Measurements from ENCODE around the gene EML4. TPM values are rescaled to one million over a fixed set of nuclear protein-coding genes. Genes with fewer than 3 reads are reported as not detected.

The EML4 gene
- total and polyA plus RNA-seq, 2 of the 13 experiments (the other 11 are each of a cell fraction or from before 2014, with no cell fraction given), result 243 to 476 TPM

DNA sequence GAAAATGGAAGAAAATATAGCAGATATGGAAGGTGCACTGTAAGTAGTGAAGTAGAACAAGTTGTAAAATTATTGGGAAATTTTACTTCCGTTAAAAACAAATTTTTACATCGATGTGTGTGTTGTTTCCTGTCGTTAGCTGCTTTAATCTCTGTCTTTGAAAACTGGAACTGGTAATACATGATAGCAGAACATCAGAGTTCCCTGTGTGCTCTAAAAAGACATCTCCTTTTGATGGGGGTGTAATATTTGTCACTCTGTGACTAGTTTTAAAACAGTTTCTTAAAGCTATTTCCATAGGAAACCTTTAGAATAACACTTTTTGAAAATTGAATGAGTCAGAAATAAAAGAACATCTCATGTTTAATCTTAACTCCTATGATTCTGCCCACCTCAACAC is 148.3 kb downstream of the EML4 start:
- Histone ChIP-seq H3K9ac (ENCODE audit: insufficient read depth, low read depth, low read length) (no peak overlapping the region), H3K4me2 (ENCODE audit: low read depth, low read length) (no peak overlapping the region), H3K79me2 (ENCODE audit: insufficient read depth, low read length) (peaks cover 3% of the 10 kb centered on the region), H3K4me3 (replicated peaks in 1 of 3; ENCODE audit: insufficient read depth in 1 of 3, low read depth in 2 of 3, low read length in 3 of 3) (no peak overlapping the region), H2AFZ (ENCODE audit: low read length) (no peak overlapping the region), H3K27ac (ENCODE audit: extremely low read length, insufficient read depth, low read length) (no peak overlapping the region), H4K20me1 (ENCODE audit: insufficient read depth, low read length) (peaks cover 19% of the 10 kb centered on the region), H3K27me3 (ENCODE audit: control insufficient read depth in 1 of 2, insufficient read depth in 2 of 2, low read length in 2 of 2) (no peaks in the 10 kb centered on the region), H3K4me1 (ENCODE audit: insufficient read depth, low read length) (peaks cover 6% of the 10 kb centered on the region; the same call in 1 of the 2 replicates), H3K9me3 (ENCODE audit: low read length) (no peaks in the 10 kb centered on the region), H3K36me3 (replicated peaks in 1 of 2; ENCODE audit: control insufficient read depth in 1 of 2, insufficient read depth in 2 of 2, low read length in 2 of 2) (peaks cover 27 to 83% of the 10 kb centered on the region in 2 experiments)
- FAIRE-seq, result no peak
- intact Hi-C loops (cut with micrococcal nuclease; ENCODE audit: unreplicated experiment) (no loop called here), in situ Hi-C loops (cut with HindIII; ENCODE audit: extremely low pct_ligation_motif_present, low pct_unique_long_range_greater_than_20kb) (no loop called here)
- ATAC-seq, result no peak
- DNase-seq (ENCODE audit: low spot score), result no peak
- CTCF ChIA-PET (ENCODE audit: low intra/inter-chr PET ratio, low total read pairs), result no interaction called here
- POLR2A ChIA-PET, result no interaction called here
- TF ChIP-seq U2AF2 (IDR thresholded peaks at IDR 0.05; ENCODE audit: low read depth, low read length), result no peak
- no peak for TF ChIP-seq IRF2 (CRISPR knock-in tag; IDR thresholded peaks at IDR 0.05)
- TF ChIP-seq, protein P1, sequence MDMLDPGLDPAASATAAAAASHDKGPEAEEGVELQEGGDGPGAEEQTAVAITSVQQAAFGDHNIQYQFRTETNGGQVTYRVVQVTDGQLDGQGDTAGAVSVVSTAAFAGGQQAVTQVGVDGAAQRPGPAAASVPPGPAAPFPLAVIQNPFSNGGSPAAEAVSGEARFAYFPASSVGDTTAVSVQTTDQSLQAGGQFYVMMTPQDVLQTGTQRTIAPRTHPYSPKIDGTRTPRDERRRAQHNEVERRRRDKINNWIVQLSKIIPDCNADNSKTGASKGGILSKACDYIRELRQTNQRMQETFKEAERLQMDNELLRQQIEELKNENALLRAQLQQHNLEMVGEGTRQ (IDR thresholded peaks at IDR 0.05; ENCODE audit: low read depth, low read length), result no peak
- TF ChIP-seq, protein P1 (CRISPR knock-in tag; IDR thresholded peaks at IDR 0.05; ENCODE audit: borderline replicate concordance), result no peak
- no peak for TF ChIP-seq ZIK1 (CRISPR knock-in tag; IDR thresholded peaks at IDR 0.05; ENCODE audit: borderline replicate concordance, low read depth)
- no peak for TF ChIP-seq SMAD3 (CRISPR knock-in tag; IDR thresholded peaks at IDR 0.05)
- TF ChIP-seq ZNF354B (CRISPR knock-in tag; IDR thresholded peaks at IDR 0.05), result no peak
- TF ChIP-seq ZNF33B (CRISPR knock-in tag; IDR thresholded peaks at IDR 0.05), result no peak
- no peak for TF ChIP-seq ZNF556 (CRISPR knock-in tag; IDR thresholded peaks at IDR 0.05; ENCODE audit: borderline replicate concordance)
- TF ChIP-seq ZKSCAN5 (CRISPR knock-in tag; IDR thresholded peaks at IDR 0.05), result no peak
- TF ChIP-seq, protein P2, sequence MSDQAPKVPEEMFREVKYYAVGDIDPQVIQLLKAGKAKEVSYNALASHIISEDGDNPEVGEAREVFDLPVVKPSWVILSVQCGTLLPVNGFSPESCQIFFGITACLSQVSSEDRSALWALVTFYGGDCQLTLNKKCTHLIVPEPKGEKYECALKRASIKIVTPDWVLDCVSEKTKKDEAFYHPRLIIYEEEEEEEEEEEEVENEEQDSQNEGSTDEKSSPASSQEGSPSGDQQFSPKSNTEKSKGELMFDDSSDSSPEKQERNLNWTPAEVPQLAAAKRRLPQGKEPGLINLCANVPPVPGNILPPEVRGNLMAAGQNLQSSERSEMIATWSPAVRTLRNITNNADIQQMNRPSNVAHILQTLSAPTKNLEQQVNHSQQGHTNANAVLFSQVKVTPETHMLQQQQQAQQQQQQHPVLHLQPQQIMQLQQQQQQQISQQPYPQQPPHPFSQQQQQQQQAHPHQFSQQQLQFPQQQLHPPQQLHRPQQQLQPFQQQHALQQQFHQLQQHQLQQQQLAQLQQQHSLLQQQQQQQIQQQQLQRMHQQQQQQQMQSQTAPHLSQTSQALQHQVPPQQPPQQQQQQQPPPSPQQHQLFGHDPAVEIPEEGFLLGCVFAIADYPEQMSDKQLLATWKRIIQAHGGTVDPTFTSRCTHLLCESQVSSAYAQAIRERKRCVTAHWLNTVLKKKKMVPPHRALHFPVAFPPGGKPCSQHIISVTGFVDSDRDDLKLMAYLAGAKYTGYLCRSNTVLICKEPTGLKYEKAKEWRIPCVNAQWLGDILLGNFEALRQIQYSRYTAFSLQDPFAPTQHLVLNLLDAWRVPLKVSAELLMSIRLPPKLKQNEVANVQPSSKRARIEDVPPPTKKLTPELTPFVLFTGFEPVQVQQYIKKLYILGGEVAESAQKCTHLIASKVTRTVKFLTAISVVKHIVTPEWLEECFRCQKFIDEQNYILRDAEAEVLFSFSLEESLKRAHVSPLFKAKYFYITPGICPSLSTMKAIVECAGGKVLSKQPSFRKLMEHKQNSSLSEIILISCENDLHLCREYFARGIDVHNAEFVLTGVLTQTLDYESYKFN (CRISPR knock-in tag; conservative IDR thresholded peaks at IDR 0.05), result no peak
- TF ChIP-seq ATF7 (IDR thresholded peaks at IDR 0.05), result no peak
- no peak for TF ChIP-seq ATF7 (CRISPR knock-in tag; IDR thresholded peaks at IDR 0.05)
- TF ChIP-seq RAD51 (IDR thresholded peaks at IDR 0.05; ENCODE audit: borderline replicate concordance), result no peak
- no peak for TF ChIP-seq ZBTB38 (CRISPR knock-in tag; IDR thresholded peaks at IDR 0.05)
- no peak for TF ChIP-seq ZBTB8A (CRISPR knock-in tag; IDR thresholded peaks at IDR 0.05; ENCODE audit: borderline replicate concordance, low read depth)
- TF ChIP-seq, protein P3, sequence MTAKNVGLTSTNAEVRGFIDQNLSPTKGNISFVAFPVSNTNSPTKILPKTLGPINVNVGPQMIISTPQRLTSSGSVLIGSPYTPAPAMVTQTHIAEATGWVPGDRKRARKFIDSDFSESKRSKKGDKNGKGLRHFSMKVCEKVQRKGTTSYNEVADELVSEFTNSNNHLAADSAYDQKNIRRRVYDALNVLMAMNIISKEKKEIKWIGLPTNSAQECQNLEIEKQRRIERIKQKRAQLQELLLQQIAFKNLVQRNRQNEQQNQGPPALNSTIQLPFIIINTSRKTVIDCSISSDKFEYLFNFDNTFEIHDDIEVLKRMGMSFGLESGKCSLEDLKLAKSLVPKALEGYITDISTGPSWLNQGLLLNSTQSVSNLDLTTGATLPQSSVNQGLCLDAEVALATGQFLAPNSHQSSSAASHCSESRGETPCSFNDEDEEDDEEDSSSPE (CRISPR knock-in tag; IDR thresholded peaks at IDR 0.05), result no peak
- TF ChIP-seq KLF12 (CRISPR knock-in tag; IDR thresholded peaks at IDR 0.05; ENCODE audit: borderline replicate concordance), result no peak
- 96% methylated on average over 3 of the region's 3 CpGs for WGBS (ENCODE audit: low lambda C conversion rate)
- TSS peak; percentile 6 for BruUV-seq (replicated peaks)

All from HepG2 (cell line).